ENCODE results near the gene TLR8.

TLR8 gene

DNA sequence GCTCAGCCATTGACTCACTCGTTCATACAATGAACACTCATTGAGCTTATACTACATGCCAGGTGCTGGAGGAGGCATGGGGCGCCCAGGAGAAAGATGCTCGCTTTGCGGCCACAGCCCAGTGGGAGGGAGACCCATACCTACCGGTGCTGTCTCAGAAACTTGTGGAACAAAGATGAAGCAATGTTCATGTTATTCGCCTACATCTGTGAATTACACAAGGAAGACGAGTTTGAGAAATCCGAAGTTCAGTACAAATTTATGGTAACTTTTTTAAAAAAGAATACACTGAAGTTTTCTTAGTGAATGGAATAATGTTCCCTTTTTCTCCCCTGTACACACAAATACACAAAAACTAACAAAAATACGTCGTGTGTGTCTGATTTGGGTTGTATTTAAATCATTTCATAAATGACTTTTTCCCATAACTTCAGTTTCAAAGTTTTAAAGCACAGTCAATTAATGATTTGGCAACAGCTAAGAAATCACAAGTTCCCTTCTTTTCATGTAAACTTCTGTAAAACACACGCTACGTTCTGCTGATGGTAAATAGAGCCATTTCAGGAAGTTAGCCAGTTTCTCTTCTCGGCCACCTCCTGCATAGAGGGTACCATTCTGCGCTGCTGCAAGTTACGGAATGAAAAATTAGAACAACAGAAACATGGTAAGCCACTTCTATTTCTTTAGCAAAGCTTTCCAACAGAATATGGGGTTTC is at the start of gene TLR8:
Gene TLR8 (plus strand): TSS at position 575 of the 716 bp plus-strand sequence. CDS start 87 bp downstream, at position 662.
- DNase-seq: no peak

DNA sequence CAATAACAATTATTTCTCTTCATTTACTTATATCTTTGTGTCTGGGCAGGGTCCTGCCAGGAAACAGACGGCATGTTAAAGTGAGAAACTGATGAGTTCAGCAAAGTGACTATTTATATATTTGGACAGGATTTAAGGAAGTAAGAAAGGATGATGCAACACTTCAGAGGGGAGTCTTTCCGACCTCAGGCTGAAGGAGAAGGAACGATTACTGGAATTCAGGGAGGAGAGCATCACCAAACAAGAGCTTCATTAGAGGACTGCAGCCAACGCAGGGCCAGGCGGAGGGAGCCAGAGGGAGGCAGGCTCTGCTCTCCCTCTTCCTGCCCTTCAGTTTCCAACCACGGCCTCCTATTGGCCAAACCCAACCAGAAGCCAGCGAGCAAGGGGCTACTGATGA is 41.1 kb upstream of the TLR8 start:
- peak; percentile 44 to 50 for DNase-seq

GRCh38 chrX:12866451-12867377 is 39.7 kb upstream of the TLR8 start, which contains the start of gene TLR7:
Gene TLR7, plus strand, starts transcription at chrX:12867072. Its CDS starts 507 bp downstream, at chrX:12867579.
- no peak for DNase-seq

DNA sequence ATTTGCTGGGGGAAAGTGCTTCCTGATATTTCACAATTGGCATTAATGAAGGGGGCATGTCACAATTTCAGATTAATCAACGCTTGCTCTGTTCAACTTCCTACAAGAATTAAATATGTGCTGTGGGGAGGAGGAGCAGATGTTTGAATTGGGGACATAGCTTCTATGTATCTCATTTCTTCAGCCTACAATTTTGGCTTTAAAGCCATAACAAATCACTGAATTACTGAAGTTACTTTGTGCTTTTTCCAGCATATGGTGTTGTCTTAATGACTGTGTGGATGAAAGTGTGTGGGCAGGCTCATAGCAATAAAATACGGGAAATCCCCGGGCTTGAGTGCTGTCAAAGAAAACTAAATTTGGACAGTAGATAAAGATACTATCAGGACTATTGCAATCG is 38.7 kb upstream of the TLR8 start:
- DNase-seq: no peak

- no peak for DNase-seq
Measured at GRCh38 chrX:12868747-12869146, 37.7 kb upstream of the TLR8 start.

DNA sequence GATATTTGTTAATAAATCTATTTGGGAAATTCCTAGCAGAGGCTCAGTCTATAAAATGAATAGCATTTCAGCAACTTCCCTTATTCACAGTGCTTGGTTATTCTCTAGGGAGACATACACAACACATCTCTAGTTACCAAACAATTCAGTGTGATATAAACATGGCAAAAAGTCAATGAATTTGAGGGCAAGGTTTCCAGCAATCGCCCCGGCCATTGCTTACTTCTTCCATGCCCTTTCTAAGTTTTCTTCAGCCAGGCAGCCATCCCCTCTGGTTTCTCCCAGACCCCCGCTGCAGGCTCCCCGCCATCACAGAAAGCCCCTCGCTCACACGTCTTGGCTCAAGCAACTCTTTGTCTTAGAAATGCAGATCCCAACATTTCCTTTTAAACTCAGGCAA is 35.2 kb upstream of the TLR8 start:
- DNase-seq: no peak

GRCh38 chrX:12872741-12873140 is 33.7 kb upstream of the TLR8 start:
- no peak for DNase-seq

DNA sequence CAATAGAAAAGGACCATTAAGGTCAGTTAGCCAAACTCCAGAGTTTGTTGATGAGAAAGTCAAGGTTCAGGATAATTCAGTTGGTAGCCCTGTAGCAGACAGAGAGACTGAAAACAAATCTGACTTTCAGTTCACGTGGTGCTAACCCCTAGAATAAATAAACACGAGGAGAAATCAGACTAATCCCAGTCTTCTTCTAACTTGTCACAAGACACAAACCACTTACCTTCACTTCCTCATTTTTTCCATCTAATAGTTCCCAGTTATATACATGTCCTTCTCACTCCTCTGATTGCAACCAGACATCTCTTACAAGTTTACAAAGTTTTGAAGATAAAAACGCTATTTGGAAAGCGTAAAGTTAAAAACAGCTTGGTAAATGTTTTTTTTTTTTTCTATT is 31.8 kb upstream of the TLR8 start:
- peak; percentile 4 to 28 for DNase-seq

DNA sequence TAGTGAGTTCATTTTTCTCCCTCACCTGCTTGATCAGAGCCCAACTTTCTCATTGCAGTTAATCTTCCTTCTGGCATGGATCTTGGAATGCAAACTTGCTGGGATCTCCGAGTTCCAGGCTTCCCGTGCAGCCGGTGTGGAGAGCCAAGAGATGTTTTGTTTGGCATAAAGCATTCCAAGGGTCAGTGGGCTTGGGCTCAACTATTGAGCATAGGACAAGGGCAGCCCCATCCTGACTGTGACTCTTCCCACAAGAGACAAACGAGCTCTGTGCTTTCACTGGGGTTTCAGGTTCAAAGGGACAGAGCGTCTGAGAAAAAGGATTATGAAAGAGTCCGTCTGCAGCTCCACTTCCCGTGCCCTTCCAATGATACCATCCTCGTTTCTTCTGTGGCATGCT is 29.0 kb upstream of the TLR8 start:
- DNase-seq: no peak

DNA sequence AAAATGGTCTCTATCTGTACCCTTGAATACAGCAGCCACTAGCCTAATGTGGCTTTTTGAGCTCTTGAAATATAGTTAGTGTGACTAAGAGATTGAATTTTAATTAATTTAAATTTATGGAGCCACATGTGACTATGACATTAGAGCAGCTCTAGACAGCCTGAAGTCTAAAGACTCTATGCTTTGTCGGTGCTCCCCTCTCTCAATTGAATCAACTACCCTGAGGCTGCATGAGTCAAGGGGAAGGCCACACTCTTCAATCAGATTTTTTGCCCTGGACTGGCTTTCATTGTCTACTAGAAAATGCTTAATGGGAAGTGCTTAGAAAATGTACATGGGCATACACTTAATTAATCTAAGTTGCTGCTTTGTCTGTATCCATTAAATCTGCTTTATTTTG is 27.9 kb upstream of the TLR8 start:
- no peak for DNase-seq

GRCh38 chrX:12881914-12882313 is 24.5 kb upstream of the TLR8 start:
- DNase-seq: no peak

GRCh38 chrX:12885508-12885907 is 20.9 kb upstream of the TLR8 start:
- no peak for DNase-seq

GRCh38 chrX:12886545-12886944 is 19.9 kb upstream of the TLR8 start:
- DNase-seq: no peak

GRCh38 chrX:12887141-12887540 is 19.3 kb upstream of the TLR8 start:
- no peak for DNase-seq

DNA sequence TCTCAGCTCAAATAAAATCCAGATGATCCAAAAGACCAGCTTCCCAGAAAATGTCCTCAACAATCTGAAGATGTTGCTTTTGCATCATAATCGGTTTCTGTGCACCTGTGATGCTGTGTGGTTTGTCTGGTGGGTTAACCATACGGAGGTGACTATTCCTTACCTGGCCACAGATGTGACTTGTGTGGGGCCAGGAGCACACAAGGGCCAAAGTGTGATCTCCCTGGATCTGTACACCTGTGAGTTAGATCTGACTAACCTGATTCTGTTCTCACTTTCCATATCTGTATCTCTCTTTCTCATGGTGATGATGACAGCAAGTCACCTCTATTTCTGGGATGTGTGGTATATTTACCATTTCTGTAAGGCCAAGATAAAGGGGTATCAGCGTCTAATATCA is 18.7 kb upstream of the TLR8 start:
- DNase-seq: no peak

DNA sequence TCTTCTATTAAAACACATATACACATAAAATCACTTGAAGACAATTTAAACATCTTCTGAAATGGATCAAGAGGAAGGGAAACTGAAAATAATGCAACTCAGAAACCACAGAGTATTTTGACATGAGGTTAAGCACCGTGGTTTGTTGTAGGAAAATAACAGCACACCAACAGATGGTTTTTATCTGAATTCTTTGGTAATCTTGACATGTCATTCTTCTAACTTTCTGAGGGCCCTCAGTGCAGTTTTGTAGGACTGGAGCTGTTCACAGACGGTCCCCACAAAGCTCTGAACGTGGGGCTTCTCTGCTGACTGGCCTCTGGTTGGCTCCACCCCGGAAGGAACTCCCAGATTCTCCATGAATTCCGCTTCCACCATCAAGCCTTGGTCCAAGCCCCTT is 16.0 kb upstream of the TLR8 start:
- DNase-seq: peak in 1 of 2 experiments; percentile 11

DNA sequence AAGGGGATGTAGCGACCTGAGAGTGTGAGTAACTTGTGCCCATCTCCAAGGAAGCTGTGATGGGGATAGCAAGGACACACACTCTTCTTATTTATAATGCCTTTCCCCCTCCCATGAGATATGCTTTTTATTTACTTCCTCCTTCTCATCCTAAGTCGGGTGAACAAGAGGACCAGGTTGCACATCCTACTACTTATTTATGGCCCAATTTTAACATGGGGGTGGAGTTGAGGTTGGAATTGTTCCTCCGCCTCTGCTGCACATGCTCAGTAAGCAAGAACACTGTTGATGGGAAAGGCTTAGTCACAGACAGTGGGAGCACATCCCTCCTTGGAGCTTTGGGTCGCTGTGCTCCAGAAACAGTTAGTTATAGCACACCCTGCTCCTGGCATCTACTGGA is 15.2 kb upstream of the TLR8 start:
- no peak for DNase-seq

DNA sequence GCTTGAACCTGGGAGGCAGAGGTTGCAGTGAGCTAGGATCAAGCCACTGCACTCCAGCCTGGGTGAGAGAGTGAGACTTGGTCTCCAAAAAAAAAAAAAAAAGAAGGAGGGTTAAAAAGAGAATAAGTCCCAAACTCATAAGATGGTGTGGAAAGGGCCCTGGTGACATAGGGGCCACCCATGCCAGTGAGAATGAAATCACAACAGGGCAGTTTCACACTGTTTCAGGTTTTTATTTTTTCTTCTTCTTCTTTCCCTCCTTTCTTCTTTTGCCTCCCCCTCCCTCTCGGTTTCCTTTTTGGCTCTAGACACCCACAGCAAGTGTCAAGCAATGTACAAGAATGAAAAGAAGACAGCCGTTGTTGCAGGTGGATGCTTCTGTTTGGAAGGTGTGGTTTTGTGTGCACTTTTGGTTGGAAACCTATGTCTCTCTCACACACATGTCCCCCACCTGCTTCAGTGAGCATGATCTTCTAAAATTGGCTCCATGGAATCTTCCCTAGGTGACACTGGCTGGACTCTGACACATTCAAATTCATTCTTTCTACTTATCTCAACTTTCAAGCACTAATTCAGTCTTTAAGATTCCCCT is 14.4 kb upstream of the TLR8 start:
- DNase-seq: no peak

DNA sequence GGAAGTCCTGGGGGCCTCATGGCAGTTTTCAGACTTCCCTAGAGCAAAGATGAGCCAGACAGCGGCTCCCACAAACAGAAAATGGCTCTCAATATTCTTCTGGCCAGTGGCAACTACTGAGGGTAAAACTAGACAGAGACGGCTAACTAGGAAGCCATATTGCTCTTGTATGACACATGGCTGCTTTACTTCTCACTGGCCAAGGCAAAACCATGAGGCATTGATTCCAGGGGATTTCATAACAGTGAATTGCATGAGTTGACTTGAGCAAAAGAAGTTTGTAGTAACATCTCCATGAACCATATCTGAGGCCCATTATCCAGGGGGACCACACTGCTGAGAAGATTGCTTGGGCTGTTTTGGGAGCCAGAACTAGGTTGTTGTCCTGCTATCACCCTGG is 13.7 kb upstream of the TLR8 start:
- no peak for DNase-seq

GRCh38 chrX:12894074-12895030 is 12.1 kb upstream of the TLR8 start:
- peak; percentile 15 to 17 for DNase-seq

GRCh38 chrX:12895866-12896265 is 10.6 kb upstream of the TLR8 start:
- DNase-seq: no peak

- peak in 1 of 2 experiments; percentile 5 for DNase-seq
Measured at GRCh38 chrX:12896935-12897334, 9.5 kb upstream of the TLR8 start.
